Body of pancreas (tissue), 4 donors: ENCODE results near the gene EFS. TPM values are rescaled to one million over a fixed set of nuclear protein-coding genes. Genes with fewer than 3 reads are reported as not detected.
A peak's percentile ranks its signal among the peaks of the same experiment; 100 is the strongest.

Experiments
- ATAC-seq: fragments of 150-250 bp; one replicate; pipeline ENCODE4 v1.9.1; 2016
- DNase-seq, 4 donors: peaks; one replicate each; pipeline ENCODE4 v3.0.0-alpha.2; 2019
- H3K27ac ChIP-seq, 4 donors: fragments of 200-600 bp; sonication (generic); 1 replicate in 3 of 4; 2 replicates in 1 of 4; pipeline versions ENCODE4 v1.5.1 to v1.6.1; 2016 to 2019; ENCODE audit warnings: mild to moderate bottlenecking in 1 of 4, mixed read lengths in 1 of 4, moderate library complexity in 1 of 4
- H3K27me3 ChIP-seq, 2 donors: fragments of 200-600 bp; sonication (generic); one replicate each; pipeline ENCODE4 v1.6.0; 2016; ENCODE audit warnings: mild to moderate bottlenecking in 1 of 2
- H3K36me3 ChIP-seq, 2 donors: fragments of 200-600 bp; sonication (generic); replicated peaks in 1 of 2; 2 replicates each; pipeline ENCODE4 v1.5.1; 2016; ENCODE audit warnings: low read depth in 2 of 2; ENCODE audit not compliant: insufficient read depth in 1 of 2
- H3K4me1 ChIP-seq: fragments of 200-600 bp; sonication (generic); one replicate; pipeline ENCODE4 v1.6.0; 2016
- H3K4me3 ChIP-seq, 2 donors: fragments of 200-600 bp; sonication (generic); 1 replicate in 1 of 2; 2 replicates in 1 of 2; pipeline ENCODE4 v1.5.1; 2016 to 2019
- H3K9me3 ChIP-seq, 3 donors: fragments of 200-600 bp; sonication (generic); 1 replicate in 2 of 3; 2 replicates in 1 of 3; pipeline ENCODE4 v1.5.1; 2016
- POLR2A ChIP-seq, 3 donors: fragments of 450-650 bp; IDR thresholded peaks; one replicate each; pipeline ENCODE4 v1.6.1; 2016; ENCODE audit warnings: antibody characterized with exemption in 3 of 3, mild to moderate bottlenecking in 2 of 3
- WGBS, 2 donors: methylation state at CpG; one replicate each; pipeline ENCODE4 v1.1.5; 2017; 5-methylcytosine and 5-hydroxymethylcytosine counted together
- intact Hi-C: fragments of 100-400 bp; cut with DNase I; formaldehyde crosslinking; loops from one replicate; pipeline ENCODE4 v1.15.1; 2023
- total RNA-seq, 2 donors: library from RNA; depleted of rRNA; stranded (reverse); fragments of >200 nt; gene quantifications; one replicate each; pipeline ENCODE4 v1.1.0, GENCODE V29; 2016
- TF ChIP-seq, protein P1 (sequence below), 7 experiments: fragments of 450-650 bp in 4 of 7; fragments of 200-600 bp in 3 of 7; sonication (generic) in 3 of 7; IDR thresholded peaks; one replicate each; pipeline ENCODE4 v1.5.1; 2016 to 2019; ENCODE audit warnings: antibody characterized with exemption in 7 of 7

Gene EFS
- total RNA-seq, 2 donors from 2014 or later = 0.99 to 1.3 TPM

GRCh38 chr14:23372509-23372908 is 7.5 kb upstream of the EFS start, which contains the start of gene IL25:
Gene IL25 (plus strand): TSS chr14:23372809.
- DNase-seq (no peak), ATAC-seq (no peak)
- 67% methylated on average over 2 of the region's 2 CpGs for WGBS, 2 donors

DNA sequence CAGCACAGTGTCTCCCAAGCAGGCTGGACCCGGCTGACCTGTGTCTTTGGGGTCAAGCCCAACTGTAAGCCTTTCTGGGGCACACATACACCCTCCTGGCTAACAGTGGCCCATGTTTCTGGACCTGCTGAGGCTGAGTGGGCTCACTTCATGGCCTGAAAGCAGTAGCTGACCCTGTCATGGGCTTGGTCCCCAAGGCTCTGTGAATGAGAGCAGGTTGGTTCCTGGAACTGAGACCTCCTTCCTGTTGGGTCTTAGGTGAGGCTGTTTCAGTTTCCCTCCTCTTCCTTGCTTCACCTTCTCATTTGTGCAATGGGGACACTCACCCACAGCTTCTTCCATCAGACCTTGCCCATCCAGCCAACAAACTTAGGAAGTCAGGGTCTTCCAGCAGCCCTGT is 6.9 kb upstream of the EFS start:
- WGBS, 2 donors = 67 to 88% methylated on average over 1 of the region's 1 CpG
- no peaks in the 10 kb centered on the region for H3K27me3 ChIP-seq
- no peaks in the 10 kb centered on the region for H3K4me1 ChIP-seq
- no peaks in the 10 kb centered on the region for H3K9me3 ChIP-seq
- ATAC-seq (no peak), DNase-seq (no peak)
- H3K4me3 ChIP-seq = no peak overlapping the region
- no peaks in the 10 kb centered on the region for H3K36me3 ChIP-seq
- H3K27ac ChIP-seq = no peak overlapping the region
- intact Hi-C loops = loop anchor here (10.0 kb wide), 1 partner anchor 107 kb away; no protein-coding TSS in a partner anchor
- no peak for TF ChIP-seq POLR2A (IDR thresholded peaks at IDR 0.05)
- TF ChIP-seq, protein P1, sequence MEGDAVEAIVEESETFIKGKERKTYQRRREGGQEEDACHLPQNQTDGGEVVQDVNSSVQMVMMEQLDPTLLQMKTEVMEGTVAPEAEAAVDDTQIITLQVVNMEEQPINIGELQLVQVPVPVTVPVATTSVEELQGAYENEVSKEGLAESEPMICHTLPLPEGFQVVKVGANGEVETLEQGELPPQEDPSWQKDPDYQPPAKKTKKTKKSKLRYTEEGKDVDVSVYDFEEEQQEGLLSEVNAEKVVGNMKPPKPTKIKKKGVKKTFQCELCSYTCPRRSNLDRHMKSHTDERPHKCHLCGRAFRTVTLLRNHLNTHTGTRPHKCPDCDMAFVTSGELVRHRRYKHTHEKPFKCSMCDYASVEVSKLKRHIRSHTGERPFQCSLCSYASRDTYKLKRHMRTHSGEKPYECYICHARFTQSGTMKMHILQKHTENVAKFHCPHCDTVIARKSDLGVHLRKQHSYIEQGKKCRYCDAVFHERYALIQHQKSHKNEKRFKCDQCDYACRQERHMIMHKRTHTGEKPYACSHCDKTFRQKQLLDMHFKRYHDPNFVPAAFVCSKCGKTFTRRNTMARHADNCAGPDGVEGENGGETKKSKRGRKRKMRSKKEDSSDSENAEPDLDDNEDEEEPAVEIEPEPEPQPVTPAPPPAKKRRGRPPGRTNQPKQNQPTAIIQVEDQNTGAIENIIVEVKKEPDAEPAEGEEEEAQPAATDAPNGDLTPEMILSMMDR (IDR thresholded peaks at IDR 0.05) = no peak

More at GRCh38 chr14:23372509-23372908, 7.5 kb upstream of the EFS start, which contains the start of gene IL25:
- H3K9me3 ChIP-seq = no peaks in the 10 kb centered on the region
- no peak within 1 kb of the TSS for H3K27ac ChIP-seq
- TF ChIP-seq, protein P1 (IDR thresholded peaks at IDR 0.05) = no peak
- TF ChIP-seq POLR2A (IDR thresholded peaks at IDR 0.05) = no peak
- no peak within 1 kb of the TSS for H3K4me3 ChIP-seq
- no peaks in the 10 kb centered on the region for H3K27me3 ChIP-seq
- H3K36me3 ChIP-seq = no peaks in the 10 kb centered on the region
- no peaks in the 10 kb centered on the region for H3K4me1 ChIP-seq
- intact Hi-C loops = loop anchor here (10.0 kb wide), 1 partner anchor 108 kb away; no protein-coding TSS in a partner anchor

DNA sequence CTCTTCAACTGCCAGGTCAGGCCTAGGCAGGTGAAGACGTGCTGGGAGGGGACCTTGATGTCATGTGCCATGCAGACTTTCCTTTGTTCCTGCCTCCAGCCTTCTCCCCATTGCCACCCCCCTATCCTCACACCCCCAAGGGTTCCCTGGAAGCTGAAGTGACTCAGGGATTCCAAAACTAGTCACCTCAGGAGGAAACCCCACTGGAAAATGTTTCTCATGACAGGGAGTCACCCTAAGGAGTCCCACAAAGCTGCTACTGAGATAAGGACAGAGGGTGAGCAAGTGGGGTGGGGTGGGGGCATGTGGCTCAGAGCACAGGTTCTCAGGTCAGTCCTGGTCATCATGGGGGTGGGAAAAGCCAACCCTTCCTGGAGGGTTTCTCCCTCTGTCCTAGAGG is 5.2 kb upstream of the EFS start:
- ATAC-seq (no peak), DNase-seq (no peak)
- intact Hi-C loops = loop anchor here (10.0 kb wide), 1 partner anchor 105 kb away; no protein-coding TSS in a partner anchor
- Histone ChIP-seq H3K36me3 (no peaks in the 10 kb centered on the region), H3K27ac (no peak overlapping the region), H3K27me3 (peaks cover 0 to 9% of the 10 kb centered on the region in 2 donors), H3K4me1 (peaks cover 6% of the 10 kb centered on the region), H3K4me3 (no peak overlapping the region), H3K9me3 (no peaks in the 10 kb centered on the region)
- 36 to 53% methylated on average over 1 of the region's 1 CpG for WGBS, 2 donors
- no peak for TF ChIP-seq POLR2A (IDR thresholded peaks at IDR 0.05)
- TF ChIP-seq, protein P1 (IDR thresholded peaks at IDR 0.05) = no peak

DNA sequence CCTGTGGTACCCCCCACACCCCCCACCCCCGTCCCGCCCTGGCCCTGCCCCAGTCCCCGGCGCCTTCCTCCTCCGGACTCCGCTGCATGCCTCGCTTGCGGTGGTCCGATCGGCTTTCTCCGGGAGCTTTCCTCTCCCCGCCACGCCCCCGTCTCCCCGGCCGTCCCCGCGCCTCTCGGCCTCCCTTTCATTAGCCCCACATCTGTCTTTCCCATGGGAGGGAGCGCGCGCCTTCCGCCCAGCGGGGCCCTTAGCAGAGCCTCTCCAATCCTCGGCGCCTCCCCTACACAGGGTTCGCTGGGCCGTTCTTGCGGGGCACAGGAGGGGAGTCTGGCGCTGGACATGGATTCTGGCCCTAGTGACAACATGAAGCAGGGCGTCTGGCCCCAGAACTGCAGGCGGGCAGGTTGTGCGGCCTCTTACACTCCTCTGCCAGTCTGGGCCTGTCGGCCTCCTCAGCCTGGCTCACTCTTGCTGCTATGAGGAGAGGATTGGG is 1.5 kb upstream of the EFS start:
- Histone ChIP-seq H3K4me1 (peaks cover 11% of the 10 kb centered on the region), H3K27me3 (peaks cover 0 to 20% of the 10 kb centered on the region in 2 donors), H3K4me3 (no peak overlapping the region), H3K27ac (peak overlapping the region in 1 of 4 donors; percentile 30), H3K9me3 (no peaks in the 10 kb centered on the region), H3K36me3 (no peaks in the 10 kb centered on the region)
- WGBS, 2 donors = 58 to 87% methylated on average over 23 to 34 of the region's 34 CpGs
- intact Hi-C loops = no loop called here
- DNase-seq = peak in 2 of 4 donors; percentile 20
- no peak for ATAC-seq
- TF ChIP-seq POLR2A (IDR thresholded peaks at IDR 0.05) = no peak
- TF ChIP-seq, protein P1 (IDR thresholded peaks at IDR 0.05) = no peak
